ENCODE results near the gene DNAJB7. TPM values are rescaled to one million over a fixed set of nuclear protein-coding genes. Genes with fewer than 3 reads are reported as not detected.
"Not testable (repeated sequence)": the region's sequence is repeated elsewhere in the genome, so short reads cannot be mapped to it uniquely, and the experiment has no call there.

DNAJB7 gene
- total RNA-seq, 1 donor from 2014 or later = not detected

DNA sequence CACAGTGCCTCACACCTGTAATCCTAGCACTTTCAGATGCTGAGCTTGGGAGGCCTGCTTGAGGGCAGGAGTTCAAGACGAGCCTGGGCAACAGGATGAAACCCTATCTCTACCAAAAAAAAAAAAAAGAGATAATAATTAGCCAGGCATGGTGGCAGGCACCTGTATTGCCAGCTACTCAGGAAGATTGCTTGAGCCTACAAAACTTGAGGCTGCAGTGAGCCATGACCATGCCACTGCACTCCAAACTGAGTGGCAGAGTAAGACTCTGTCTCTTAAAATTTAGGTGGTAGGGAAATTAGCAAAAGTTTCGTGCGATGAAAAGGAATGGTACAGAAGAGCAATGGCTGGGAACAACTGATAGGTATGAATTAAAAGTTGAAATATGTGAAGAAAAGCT lies 23.4 kb downstream of the DNAJB7 start:
- no peak for DNase-seq (ENCODE audit: low spot score)
- Histone ChIP-seq H3K9me3 (ENCODE audit: low read depth) (no peaks in the 10 kb centered on the region), H3F3A (ENCODE audit: low read depth) (peaks cover 7% of the 10 kb centered on the region), H3K4me1 (no peaks in the 10 kb centered on the region), H3K79me2 (ENCODE audit: low read depth) (peaks cover 75% of the 10 kb centered on the region), H3K4me3 (no peak overlapping the region), H3K36me3 (peaks cover 50% of the 10 kb centered on the region), H3K27ac (no peak overlapping the region), H3K9ac (no peak overlapping the region), H4K20me1 (ENCODE audit: low read depth) (peaks cover 33% of the 10 kb centered on the region), H2AFZ (replicated peaks) (no peak overlapping the region), H3K27me3 (no peaks in the 10 kb centered on the region), H3K4me2 (no peak overlapping the region)
- no peaks in the 10 kb centered on the region for H3K27me3 Mint-ChIP-seq (ENCODE audit: insufficient read depth, low read depth)
- no peak overlapping the region for H3K4me3 Mint-ChIP-seq
- no peaks in the 10 kb centered on the region for H3K4me1 Mint-ChIP-seq
- H3K36me3 Mint-ChIP-seq = peaks cover 23% of the 10 kb centered on the region
- no peak overlapping the region for H3K27ac Mint-ChIP-seq
- no peaks in the 10 kb centered on the region for H3K9me3 Mint-ChIP-seq
- TF ChIP-seq EZH2phosphoT487 (IDR thresholded peaks at IDR 0.05) = no peak
- no peak for TF ChIP-seq EZH2 (IDR thresholded peaks at IDR 0.05)
- TF ChIP-seq, protein P1, sequence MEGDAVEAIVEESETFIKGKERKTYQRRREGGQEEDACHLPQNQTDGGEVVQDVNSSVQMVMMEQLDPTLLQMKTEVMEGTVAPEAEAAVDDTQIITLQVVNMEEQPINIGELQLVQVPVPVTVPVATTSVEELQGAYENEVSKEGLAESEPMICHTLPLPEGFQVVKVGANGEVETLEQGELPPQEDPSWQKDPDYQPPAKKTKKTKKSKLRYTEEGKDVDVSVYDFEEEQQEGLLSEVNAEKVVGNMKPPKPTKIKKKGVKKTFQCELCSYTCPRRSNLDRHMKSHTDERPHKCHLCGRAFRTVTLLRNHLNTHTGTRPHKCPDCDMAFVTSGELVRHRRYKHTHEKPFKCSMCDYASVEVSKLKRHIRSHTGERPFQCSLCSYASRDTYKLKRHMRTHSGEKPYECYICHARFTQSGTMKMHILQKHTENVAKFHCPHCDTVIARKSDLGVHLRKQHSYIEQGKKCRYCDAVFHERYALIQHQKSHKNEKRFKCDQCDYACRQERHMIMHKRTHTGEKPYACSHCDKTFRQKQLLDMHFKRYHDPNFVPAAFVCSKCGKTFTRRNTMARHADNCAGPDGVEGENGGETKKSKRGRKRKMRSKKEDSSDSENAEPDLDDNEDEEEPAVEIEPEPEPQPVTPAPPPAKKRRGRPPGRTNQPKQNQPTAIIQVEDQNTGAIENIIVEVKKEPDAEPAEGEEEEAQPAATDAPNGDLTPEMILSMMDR (IDR thresholded peaks at IDR 0.05) = no peak

DNA sequence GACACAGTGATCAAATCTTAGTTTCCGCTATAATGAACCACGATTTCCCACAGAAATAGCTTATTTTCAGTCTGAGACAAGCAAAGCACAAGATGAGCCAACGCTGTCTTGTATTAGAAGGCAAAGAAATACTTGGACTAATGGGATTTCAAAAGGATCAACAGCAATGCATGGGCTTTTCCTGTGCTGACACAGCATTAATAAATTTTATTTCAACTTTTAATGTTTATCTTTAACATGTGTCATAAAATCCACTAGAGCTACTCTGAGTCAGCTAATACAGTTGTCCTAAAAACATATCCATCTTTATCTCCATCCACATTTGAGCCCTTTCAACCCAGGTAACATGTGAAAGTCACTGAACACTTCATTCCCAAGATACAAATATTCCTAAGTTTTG lies 27.3 kb downstream of the DNAJB7 start:
- Histone ChIP-seq H3K4me2 (no peak overlapping the region), H3K4me3 (no peak overlapping the region), H3K9me3 (ENCODE audit: low read depth) (no peaks in the 10 kb centered on the region), H3K4me1 (no peaks in the 10 kb centered on the region), H3K27me3 (no peaks in the 10 kb centered on the region), H3F3A (ENCODE audit: low read depth) (peaks cover 8% of the 10 kb centered on the region), H3K27ac (no peak overlapping the region), H4K20me1 (ENCODE audit: low read depth) (peaks cover 20% of the 10 kb centered on the region), H3K79me2 (ENCODE audit: low read depth) (peaks cover 40% of the 10 kb centered on the region), H2AFZ (replicated peaks) (no peak overlapping the region), H3K9ac (no peak overlapping the region), H3K36me3 (peaks cover 64% of the 10 kb centered on the region)
- Mint-ChIP-seq H3K27ac (no peak overlapping the region), H3K36me3 (peaks cover 27% of the 10 kb centered on the region), H3K27me3 (ENCODE audit: insufficient read depth, low read depth) (no peaks in the 10 kb centered on the region), H3K4me3 (no peak overlapping the region), H3K9me3 (no peaks in the 10 kb centered on the region), H3K4me1 (no peaks in the 10 kb centered on the region)
- no peak for DNase-seq (ENCODE audit: low spot score)
- TF ChIP-seq EZH2 (IDR thresholded peaks at IDR 0.05) (no peak), EZH2phosphoT487 (IDR thresholded peaks at IDR 0.05) (no peak)
- TF ChIP-seq, protein P1 (IDR thresholded peaks at IDR 0.05) = no peak

DNA sequence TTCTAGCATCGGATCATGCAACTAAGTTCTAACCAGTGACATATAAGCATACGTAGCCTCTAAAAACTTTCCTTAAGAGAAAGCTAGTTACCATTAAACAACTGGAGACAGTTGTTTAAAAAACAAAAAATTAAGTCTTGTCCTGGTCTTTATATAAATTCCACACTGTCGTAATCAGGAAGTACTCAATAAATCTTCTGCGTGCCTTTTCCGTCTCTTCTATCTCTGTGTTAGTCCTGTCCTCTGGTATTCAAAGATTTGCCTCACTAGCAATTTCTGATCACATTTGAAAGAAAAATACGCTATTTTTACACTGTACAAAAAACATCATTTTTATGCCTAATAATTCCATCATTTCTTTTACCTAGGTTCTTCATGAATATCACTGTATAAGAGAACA lies 32.8 kb downstream of the DNAJB7 start:
- Mint-ChIP-seq H3K27me3 (ENCODE audit: insufficient read depth, low read depth) (no peaks in the 10 kb centered on the region), H3K36me3 (peaks cover 26% of the 10 kb centered on the region), H3K4me3 (no peak overlapping the region), H3K9me3 (no peaks in the 10 kb centered on the region), H3K27ac (no peak overlapping the region), H3K4me1 (no peaks in the 10 kb centered on the region)
- H4K20me1 ChIP-seq (ENCODE audit: low read depth) = peaks cover 15% of the 10 kb centered on the region
- H3K79me2 ChIP-seq (ENCODE audit: low read depth) = peaks cover 2% of the 10 kb centered on the region
- H2AFZ ChIP-seq (replicated peaks) = no peak overlapping the region
- H3K9me3 ChIP-seq (ENCODE audit: low read depth) = no peaks in the 10 kb centered on the region
- H3F3A ChIP-seq (ENCODE audit: low read depth) = peaks cover 15% of the 10 kb centered on the region
- no peak overlapping the region for H3K4me2 ChIP-seq
- peaks cover 49% of the 10 kb centered on the region for H3K36me3 ChIP-seq
- H3K27ac ChIP-seq = no peak overlapping the region
- no peak overlapping the region for H3K9ac ChIP-seq
- no peaks in the 10 kb centered on the region for H3K27me3 ChIP-seq
- H3K4me1 ChIP-seq = no peaks in the 10 kb centered on the region
- no peak for TF ChIP-seq EZH2phosphoT487 (IDR thresholded peaks at IDR 0.05)
- DNase-seq (ENCODE audit: low spot score) = no peak
- H3K4me3 ChIP-seq = no peak overlapping the region

DNA sequence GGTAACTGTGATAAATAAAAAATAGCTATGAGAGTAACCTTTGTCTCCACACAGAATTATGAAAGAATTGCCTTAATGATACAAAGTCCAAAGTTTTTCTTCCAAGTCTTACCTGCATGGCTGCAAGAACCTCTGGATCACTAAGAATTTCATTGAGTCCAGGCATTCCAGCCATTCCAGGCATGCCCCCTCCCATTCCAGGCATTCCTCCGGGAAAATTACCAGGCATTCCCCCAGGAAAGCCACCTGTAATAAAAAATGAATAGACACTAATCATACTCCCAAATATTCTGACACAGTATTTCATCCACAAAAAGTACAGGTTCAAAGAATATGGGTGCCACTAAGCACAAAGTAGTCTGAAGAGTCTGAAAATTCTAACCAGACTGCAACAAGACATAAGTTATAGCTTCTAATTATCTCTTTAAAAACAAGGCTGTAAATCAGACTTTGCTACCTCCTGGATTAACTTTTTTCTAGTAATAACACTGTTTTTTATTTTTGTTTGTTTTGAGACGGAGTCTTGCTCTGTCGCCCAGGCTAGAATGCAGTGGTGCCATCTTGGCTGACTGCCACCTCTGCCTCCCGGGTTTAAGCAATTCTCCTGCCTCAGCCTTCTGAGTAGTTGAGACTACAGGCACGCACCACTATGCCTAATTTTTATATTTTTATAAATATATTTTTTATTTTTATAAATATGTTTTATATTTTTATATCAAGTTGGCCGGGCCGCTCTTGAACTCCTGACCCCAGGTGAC lies 34.8 kb downstream of the DNAJB7 start:
- Histone ChIP-seq H3K9ac (no peak overlapping the region), H2AFZ (replicated peaks) (no peak overlapping the region), H3K4me3 (no peak overlapping the region), H3K79me2 (ENCODE audit: low read depth) (no peaks in the 10 kb centered on the region), H3K27ac (no peak overlapping the region), H3K27me3 (no peaks in the 10 kb centered on the region), H4K20me1 (ENCODE audit: low read depth) (peaks cover 5% of the 10 kb centered on the region), H3K4me2 (no peak overlapping the region), H3K4me1 (no peaks in the 10 kb centered on the region), H3K36me3 (peaks cover 36% of the 10 kb centered on the region), H3K9me3 (ENCODE audit: low read depth) (no peaks in the 10 kb centered on the region), H3F3A (ENCODE audit: low read depth) (peaks cover 31% of the 10 kb centered on the region)
- Mint-ChIP-seq H3K4me3 (no peak overlapping the region), H3K4me1 (no peaks in the 10 kb centered on the region), H3K36me3 (peaks cover 18% of the 10 kb centered on the region), H3K9me3 (no peaks in the 10 kb centered on the region), H3K27me3 (ENCODE audit: insufficient read depth, low read depth) (no peaks in the 10 kb centered on the region), H3K27ac (no peak overlapping the region)
- no peak for DNase-seq (ENCODE audit: low spot score)
- TF ChIP-seq, protein P1 (IDR thresholded peaks at IDR 0.05) = no peak
- TF ChIP-seq EZH2phosphoT487 (IDR thresholded peaks at IDR 0.05) (no peak), EZH2 (IDR thresholded peaks at IDR 0.05) (no peak)

DNA sequence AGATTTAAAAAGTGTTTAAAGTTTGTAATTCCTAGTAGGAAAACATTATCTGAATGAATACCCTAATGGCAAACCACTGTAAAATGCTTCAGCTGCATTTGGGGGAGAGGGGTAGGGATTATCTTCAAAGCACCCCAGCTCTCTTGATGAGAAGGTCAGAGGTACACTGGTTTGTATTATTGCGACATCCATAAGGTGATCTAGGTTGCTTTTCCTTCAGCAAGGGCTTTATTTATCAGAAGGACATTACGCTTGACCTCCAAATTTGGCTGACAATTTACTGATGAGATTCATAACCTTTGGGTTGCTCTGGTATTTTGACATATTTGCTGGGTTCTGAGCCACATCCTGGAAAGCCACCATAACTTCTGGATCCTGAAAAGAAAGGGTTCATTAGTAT lies 35.6 kb downstream of the DNAJB7 start:
- H3K36me3 Mint-ChIP-seq = peaks cover 17% of the 10 kb centered on the region
- H3K4me2 ChIP-seq; H4K20me1 ChIP-seq (ENCODE audit: low read depth); H3K27ac ChIP-seq; H3K27me3 ChIP-seq; H3K4me3 Mint-ChIP-seq; H3K27me3 Mint-ChIP-seq (ENCODE audit: insufficient read depth, low read depth); H3K9ac ChIP-seq; H3K4me3 ChIP-seq; H2AFZ ChIP-seq (replicated peaks); H3K4me1 ChIP-seq; H3K27ac Mint-ChIP-seq; H3K4me1 Mint-ChIP-seq; H3K9me3 Mint-ChIP-seq; H3K9me3 ChIP-seq (ENCODE audit: low read depth); H3K79me2 ChIP-seq (ENCODE audit: low read depth); DNase-seq (ENCODE audit: low spot score): not testable (repeated sequence)
- Histone ChIP-seq H3K36me3 (peaks cover 32% of the 10 kb centered on the region), H3F3A (ENCODE audit: low read depth) (peaks cover 37% of the 10 kb centered on the region)

Measured in neural progenitor cell (in vitro differentiated cells).